GM12865 (cell line): ENCODE measurements around the gene RASGEF1C.

Experiments
- DNase-seq: peaks from one replicate; pipeline ENCODE4 v3.0.0; 2010; ENCODE audit warnings: low read depth
- H3K4me3 ChIP-seq: 2 replicates; pipeline ENCODE4 v1.5.1; 2011; ENCODE audit warnings: mild to moderate bottlenecking, low read depth, low read length, control low read depth
- CTCF ChIP-seq: IDR thresholded peaks from 2 replicates; pipeline ENCODE4 v1.5.1; 2011; ENCODE audit warnings: low read length, control low read depth, low read depth, inconsistent platforms; ENCODE audit not compliant: insufficient read depth; ENCODE audit errors: missing control alignments

RASGEF1C gene

DNA sequence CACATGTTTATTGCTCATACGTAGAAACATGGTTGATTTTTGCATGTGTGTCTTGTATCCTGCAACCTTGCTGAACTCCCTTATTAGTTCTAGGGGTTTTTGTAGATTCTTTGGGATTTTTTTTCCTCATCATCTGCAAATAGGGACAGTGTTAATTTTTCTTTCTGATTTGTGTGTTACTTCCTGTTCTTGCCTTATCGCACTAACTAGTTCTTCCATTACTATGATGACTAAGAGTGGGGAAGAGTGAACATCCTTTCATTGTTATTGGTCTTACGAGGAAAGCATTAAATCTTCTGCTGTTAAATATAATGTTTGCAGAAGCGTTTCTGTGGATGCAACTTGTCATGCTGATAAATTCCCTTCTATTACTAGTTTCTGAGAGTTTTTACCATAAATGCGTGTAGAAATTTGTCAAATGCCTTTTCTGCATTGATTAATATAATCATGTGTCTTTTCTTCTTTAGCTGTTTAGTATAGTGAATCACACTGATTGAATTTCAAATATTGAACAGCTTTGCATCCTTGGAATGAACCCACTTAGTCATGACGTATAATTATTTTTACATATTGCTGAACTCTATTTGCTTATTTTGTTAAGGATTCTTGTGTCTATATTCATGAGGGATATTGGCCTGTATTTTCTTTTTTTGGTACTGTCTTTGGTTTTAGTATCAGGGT, 105.4 kb downstream of the RASGEF1C start:
- DNase-seq, result no peak
- H3K4me3 ChIP-seq, result no peak overlapping the region
- TF ChIP-seq CTCF, result no peak

DNA sequence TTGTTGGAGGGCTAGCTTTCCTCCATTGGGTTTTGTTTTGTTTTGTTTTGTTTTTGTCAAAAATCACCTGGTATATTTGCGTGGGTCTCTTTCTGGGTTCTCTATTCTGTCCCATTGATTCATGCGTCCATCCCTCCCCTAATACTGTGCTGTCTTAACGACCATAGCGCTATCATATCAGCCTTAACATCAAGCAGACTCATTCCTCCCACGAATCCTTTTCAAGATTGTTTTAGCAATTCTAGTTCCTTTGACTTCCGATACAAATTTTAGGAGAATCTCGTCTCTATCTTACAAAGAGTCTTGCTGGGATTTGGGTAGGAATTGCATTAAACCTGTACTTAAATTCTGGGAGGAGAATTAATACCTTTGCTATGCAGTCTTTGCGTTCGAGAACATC, 106.4 kb downstream of the RASGEF1C start:
- no peak overlapping the region for H3K4me3 ChIP-seq
- no peak for TF ChIP-seq CTCF
- DNase-seq, result no peak

DNA sequence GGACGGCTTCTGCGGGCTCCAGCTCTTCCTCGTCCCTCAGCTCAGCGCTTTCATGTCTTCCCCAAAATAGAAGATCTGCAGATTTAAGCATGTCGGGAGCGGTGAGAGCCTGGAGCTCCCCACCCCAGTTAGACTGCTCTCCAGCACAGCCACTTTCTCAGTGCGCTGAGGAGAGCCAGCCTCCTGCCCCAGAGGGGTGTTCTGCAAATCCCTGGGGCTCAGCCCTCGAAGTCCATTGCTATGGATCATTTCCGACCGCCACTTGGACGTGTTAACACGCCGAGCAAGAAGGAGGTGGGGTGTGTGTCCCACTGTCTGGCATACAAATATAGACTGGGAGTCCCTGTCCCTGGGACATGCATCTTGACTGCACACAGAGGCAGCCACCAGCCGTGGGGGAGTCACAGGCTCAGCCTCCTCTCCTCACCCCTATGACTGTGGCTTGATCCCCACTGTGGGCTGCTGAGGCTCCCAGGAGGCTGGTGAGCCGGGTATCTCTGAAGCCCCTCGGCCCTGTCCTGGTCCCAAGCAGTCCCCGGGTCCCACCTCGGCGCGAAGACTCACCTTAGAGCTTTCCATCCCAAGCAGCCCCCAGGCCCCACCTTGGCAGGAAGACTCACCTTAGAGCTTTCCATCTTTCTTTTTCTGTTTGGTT, 107.4 kb downstream of the RASGEF1C start:
- DNase-seq, result no peak
- H3K4me3 ChIP-seq, result no peak overlapping the region
- TF ChIP-seq CTCF, result no peak

DNA sequence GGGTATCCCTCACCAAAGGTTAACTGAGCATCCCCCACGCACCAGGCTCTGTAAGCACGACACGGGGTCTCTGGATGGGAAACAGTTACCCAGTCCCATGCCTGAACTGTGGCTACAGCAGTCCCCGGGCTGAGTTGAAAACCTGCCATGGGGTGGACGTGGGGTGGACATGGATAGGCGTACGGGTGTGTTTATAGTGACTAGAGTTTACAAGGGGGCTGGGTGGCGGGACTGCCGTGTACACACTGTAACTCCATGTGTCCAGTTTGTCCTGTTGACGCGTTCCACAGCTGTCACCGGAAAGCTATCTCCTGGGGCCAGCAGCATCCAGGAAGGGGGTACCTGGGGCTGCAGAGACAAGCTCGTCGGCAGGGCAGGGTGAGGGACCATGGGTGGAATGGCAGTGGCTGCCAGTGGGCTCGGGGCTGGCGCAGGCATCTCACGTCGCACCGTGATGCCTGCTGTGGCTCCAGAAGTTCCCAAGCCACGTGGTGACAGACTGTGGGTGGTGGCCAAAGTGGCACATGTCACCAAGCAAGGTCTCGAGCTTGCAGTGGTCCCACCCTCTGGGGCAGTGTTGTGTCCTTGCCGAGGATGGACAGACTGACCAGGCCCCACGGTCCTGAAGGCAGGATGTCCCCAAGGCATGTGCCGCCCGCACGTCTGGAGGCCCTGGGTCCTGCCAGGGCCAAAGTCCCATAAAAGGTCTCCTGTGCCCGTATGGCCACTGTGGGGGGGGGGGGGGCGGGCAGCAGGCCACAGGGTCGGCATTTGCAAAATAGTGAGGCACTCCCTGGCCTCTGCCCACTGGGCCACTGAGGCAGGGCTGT, 108.2 kb downstream of the RASGEF1C start:
- DNase-seq, result no peak
- no peak overlapping the region for H3K4me3 ChIP-seq
- TF ChIP-seq CTCF, result no peak

- H3K4me3 ChIP-seq, result no peak overlapping the region
- no peak for DNase-seq
- no peak for TF ChIP-seq CTCF
Observed at GRCh38 chr5:180099733-180100611, 109.0 kb downstream of the RASGEF1C start.

GRCh38 chr5:180098991-180099732, 109.8 kb downstream of the RASGEF1C start:
- TF ChIP-seq CTCF, result no peak
- H3K4me3 ChIP-seq, result no peak overlapping the region
- DNase-seq, result no peak
